ENCODE measurements around the gene FAF1.
"Not testable (repeated sequence)": the region's sequence is repeated elsewhere in the genome, so short reads cannot be mapped to it uniquely, and the experiment has no call there.

The FAF1 gene

GRCh38 chr1:50833216-50833615 is 126.9 kb downstream of the FAF1 start:
- DNase-seq, result no peak

GRCh38 chr1:50832167-50832566 is 127.9 kb downstream of the FAF1 start:
- no peak for DNase-seq

- no peak for DNase-seq
Measured at GRCh38 chr1:50831300-50832061, 128.6 kb downstream of the FAF1 start.

- DNase-seq, result no peak
Measured at GRCh38 chr1:50830621-50831020, 129.4 kb downstream of the FAF1 start.

DNA sequence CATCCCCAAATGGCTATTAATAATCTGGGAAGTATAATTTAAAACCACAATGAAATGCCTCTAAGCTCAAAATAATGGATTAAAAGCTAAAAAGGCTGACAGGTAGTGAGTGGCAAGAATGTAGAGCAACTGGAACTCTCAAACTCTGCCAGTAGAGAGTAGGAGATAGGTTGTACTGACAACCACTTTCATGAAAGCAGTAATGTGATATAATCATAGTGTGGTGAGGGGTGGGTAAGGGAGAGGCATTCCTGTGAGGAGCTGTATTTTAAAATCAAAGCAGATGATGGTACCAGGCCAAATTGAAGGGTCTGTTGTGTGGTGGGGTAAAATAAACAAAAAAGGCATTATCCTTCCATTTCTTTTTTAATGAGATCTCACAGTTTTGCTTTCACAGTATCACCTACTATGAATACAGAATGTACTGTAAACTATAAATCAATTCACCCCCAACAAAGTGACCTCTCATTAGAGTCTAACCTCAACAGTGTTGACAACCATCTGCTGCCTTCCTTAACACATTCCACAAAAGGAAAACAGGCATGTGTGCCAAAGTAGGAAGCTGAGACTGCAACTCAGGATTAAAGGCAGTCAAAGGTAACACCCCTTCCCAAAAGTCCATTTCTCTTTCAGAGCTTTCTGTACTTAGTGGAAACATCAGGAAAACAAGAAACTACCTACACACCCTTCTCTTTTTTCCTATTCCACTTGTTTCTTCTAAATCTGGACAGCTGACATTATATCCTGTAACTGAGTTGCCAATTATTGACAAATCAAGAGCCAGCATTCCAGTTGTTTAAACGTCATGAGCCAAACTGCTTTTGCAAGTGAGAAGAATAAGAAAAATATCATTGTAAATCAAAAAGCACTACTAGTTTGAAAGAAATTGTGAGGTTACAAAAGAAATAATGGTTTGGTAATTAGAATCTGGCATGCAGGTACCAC is 130.8 kb downstream of the FAF1 start:
- DNase-seq, result no peak

DNA sequence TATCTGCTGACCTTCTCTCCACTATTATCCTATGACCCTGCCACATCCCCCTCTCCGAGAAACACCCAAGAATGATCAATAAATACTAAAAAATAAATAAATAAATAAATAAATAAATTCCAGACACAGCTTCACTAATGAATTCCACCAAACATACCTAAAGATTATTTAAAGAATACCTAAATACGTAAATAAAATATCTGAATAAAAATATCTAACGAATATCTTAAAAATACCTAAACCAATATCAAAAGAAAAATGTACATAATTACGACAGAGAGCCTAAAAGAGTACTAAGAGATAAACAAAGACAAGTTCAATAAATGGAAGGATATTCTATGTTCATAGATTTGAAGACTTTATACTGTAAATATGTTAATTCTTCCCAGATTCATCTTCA is 132.5 kb downstream of the FAF1 start:
- no peak for DNase-seq

- DNase-seq, result not testable (repeated sequence)
Measured at GRCh38 chr1:50826792-50827191, 133.3 kb downstream of the FAF1 start.

DNA sequence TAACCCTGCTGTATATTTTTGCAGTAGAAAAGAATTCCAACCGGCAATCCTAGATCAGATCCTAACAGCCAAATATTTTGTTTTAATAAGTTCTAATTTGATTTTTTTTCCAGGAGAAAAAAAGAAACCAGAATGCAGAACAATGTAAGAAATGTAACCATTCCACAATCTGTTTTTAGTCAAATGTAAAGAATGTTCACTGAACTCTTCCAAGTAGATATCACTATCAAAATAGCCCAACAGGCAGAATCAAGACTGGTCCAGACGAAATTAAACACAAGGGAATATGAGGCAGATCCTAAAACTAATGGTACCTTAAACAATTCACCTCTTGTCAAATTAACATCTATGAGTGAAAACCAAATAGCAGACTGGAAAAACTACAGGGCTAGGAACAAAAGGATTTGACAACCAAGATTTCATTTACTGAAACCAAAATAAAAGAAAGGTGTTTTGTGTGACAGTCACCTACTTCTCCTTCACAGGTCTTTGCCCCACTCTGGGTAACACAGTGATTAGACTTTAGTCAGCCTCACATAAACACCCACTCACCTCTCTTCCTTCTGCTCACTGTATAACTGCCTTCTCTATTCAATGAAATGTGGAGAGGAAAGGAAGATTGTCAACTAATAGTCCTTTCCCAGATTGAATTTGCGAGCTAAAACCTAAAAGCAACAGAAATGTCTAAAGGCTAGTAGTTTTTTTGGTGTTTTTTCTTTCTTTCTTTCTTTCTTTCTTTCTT is 137.9 kb downstream of the FAF1 start:
- DNase-seq, result no peak

- no peak for DNase-seq
Measured at GRCh38 chr1:50820545-50820944, 139.5 kb downstream of the FAF1 start.

DNA sequence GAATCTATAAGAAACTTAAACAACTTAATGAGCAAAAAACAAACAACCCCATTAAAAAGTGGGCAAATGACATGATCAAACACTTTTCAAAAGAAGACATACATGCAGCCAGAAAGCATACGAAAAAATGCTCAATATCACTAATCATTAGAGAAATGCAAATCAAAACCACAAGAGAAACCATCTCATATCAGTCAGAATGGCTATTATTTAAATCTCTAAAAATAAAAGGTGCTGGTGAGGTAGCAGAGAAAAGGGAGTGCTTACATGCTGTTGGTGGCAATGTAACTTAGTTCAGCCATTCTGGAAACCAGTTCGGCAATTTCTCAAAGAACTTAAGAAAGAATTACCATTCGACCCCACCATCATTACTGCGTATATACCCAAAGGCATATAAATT is 147.7 kb downstream of the FAF1 start:
- no peak for DNase-seq

GRCh38 chr1:50808296-50808695 is 151.8 kb downstream of the FAF1 start:
- DNase-seq, result no peak

- DNase-seq, result no peak
Measured at GRCh38 chr1:50796272-50796671, 163.8 kb downstream of the FAF1 start.

GRCh38 chr1:50793521-50793920 is 166.5 kb downstream of the FAF1 start:
- no peak for DNase-seq

DNA sequence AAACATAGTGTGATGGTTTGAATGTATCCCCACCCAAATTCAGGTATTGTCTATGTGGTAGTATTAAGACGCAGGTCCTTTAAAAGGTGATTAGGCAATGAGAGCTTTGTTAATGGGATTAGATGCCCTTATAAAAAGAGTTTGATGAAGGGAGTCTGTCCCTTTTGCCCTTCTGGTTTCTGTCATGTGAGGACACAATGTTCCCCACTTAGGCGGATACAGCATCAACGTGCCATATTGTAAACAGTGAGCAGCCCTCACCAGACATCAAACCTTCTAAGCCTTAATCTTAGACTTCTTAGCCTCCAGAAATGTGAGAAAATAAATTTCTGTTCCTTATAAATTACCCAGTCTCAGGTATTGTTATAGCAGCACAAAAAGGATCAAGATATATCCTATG is 172.8 kb downstream of the FAF1 start:
- no peak for DNase-seq

GRCh38 chr1:50783286-50783685 is 176.8 kb downstream of the FAF1 start:
- DNase-seq, result no peak

DNA sequence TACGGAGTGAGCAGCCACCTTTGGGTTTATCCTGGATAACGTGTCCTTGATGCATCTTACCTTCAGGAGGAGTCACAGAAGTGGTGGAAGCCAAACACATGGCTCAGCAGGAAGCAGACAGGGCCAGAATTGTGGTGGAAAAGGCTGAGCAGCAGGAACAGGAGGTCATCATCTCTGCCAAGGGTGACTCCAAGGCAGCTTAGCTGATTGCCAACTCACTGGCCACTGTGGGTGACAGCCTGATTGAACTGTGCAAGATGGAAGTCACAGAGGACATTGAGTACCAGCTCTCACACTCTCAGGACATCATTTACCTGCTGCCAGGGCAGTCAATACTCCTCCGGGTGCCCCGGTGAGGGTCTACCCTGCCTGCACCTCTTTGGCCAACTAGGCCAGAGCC is 179.3 kb downstream of the FAF1 start:
- no peak for DNase-seq

DNA sequence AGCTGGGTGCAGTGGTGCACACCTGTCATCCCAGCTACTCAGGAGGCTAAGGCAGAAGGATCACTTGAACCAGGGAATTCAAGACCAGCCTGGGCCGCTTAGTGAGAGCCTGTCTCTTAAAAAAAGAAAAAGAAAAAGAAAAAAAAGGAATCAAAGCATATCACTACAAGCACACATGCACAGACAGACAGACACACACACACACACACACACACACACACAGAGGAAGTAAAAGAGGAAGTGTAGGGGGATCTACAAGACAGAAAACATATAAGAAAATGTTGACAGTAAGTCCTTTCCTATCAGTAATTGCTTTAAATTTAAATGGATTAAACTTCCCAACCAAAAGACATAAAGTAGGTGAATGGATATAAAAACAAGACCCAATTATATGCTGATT is 180.3 kb downstream of the FAF1 start:
- DNase-seq, result no peak

DNA sequence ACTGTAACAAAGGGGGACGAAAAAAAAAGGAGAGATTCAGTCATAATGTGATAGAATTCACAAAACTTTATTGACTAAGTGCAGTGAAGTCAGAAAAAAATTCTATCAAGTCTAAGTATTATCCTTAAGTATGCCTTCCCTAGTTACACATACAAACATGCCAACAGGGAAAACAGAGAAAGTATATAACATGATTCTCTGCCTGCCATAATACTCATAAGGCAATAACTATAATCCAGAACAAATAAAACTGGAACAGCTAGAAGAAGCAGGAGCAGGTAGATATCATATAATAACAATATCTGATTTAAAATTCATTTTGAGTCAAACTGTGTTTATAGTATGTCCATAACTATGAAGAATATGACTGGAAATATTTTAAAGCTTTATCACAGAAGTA is 184.3 kb downstream of the FAF1 start:
- DNase-seq, result no peak

DNA sequence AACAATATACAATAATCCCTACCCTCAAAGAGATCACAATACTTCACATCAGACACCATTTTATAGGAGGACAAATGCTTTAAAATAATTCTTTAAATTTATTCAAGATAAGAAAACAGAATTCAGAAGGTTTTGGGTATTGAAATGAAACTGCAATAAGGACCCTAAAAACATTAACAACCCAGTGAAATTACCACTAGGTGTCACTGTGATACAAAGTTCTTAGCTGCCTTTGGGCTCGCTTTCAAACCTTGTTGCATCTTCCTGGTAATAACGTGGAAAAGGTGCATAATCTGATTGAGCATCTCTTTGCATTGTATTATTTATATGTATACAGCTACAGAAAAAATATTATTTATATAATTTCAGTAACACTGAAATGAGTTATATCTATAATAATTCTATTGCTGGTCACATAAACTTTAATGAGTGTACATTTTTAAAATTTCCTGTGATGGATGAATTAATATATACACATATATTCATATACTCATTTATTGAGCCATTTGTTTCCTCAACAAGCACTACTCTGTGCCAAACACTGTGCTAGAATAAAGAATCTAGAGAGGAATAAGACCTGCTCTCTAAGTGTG is 185.2 kb downstream of the FAF1 start:
- no peak for DNase-seq

DNA sequence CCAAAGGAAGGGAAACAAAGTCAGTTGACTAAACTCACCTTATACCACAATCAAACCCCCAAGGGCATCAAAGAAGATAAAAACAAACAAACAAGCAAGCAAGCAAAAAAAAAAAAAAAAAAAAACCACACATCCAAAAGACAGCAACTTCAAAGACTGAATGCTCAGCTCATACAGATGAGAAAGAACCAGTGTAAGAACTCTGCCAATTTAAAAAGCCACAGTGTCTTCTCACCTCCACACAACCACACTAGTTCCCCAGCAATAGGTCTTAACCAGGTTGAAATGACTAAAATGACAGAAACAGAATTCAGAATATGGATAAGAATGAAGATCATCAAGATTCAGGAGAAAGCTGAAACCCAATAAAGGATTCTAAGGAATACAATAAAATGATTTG is 193.4 kb downstream of the FAF1 start:
- no peak for DNase-seq

- DNase-seq, result not testable (repeated sequence)
Measured at GRCh38 chr1:50756543-50756942, 203.5 kb downstream of the FAF1 start.

- not testable (repeated sequence) for DNase-seq
Measured at GRCh38 chr1:50754764-50755163, 205.3 kb downstream of the FAF1 start.

- DNase-seq, result no peak
Measured at GRCh38 chr1:50750021-50750619, 209.9 kb downstream of the FAF1 start.

All from stimulated activated CD4-positive, alpha-beta T cell treated with anti-CD3 and anti-CD28 coated beads, Interleukin-2, amount 100 ng/mL, for 24 hours (primary cell).